ENCODE data around the gene KRCC1. TPM values are rescaled to one million over a fixed set of nuclear protein-coding genes. Genes with fewer than 3 reads are reported as not detected.
A peak's percentile ranks its signal among the peaks of the same experiment; 100 is the strongest.

Gene KRCC1
- total RNA-seq, 2 experiments from 2014 or later: 21.0 to 21.6 TPM

- peaks cover 2% of the 10 kb centered on the region for H3K27me3 Mint-ChIP-seq
- H3K4me3 Mint-ChIP-seq: no peak within 1 kb of the TSS
- H3K4me1 Mint-ChIP-seq: no peaks in the 10 kb centered on the region
- POLR2A ChIA-PET: no interaction called here
- DNase-seq: no peak
- no peak for ATAC-seq (ENCODE audit: low read depth)
- no peaks in the 10 kb centered on the region for H3K9me3 Mint-ChIP-seq
- no peaks in the 10 kb centered on the region for H3K36me3 Mint-ChIP-seq
- no peak within 1 kb of the TSS for H3K27ac Mint-ChIP-seq
These were observed 12.0 kb upstream of the KRCC1 start, which contains the start of gene SMYD1 for GRCh38 chr2:88067598-88067997. TSS of gene SMYD1 (plus strand) at chr2:88067825. CDS start at chr2:88067865, 40 bp downstream.

- H3K4me1 Mint-ChIP-seq: no peaks in the 10 kb centered on the region
- no peaks in the 10 kb centered on the region for H3K9me3 Mint-ChIP-seq
These were observed 11.6 kb upstream of the KRCC1 start for GRCh38 chr2:88067189-88067588.

GRCh38 chr2:88066543-88066942 lies 11.0 kb upstream of the KRCC1 start:
- ATAC-seq (ENCODE audit: low read depth) (no peak), DNase-seq (no peak)
- Mint-ChIP-seq H3K9me3 (no peaks in the 10 kb centered on the region), H3K4me1 (no peaks in the 10 kb centered on the region), H3K36me3 (no peaks in the 10 kb centered on the region), H3K27me3 (peaks cover 2% of the 10 kb centered on the region), H3K4me3 (no peak overlapping the region), H3K27ac (no peak overlapping the region)
- POLR2A ChIA-PET: no interaction called here

More at GRCh38 chr2:88067189-88067588, 11.6 kb upstream of the KRCC1 start:
- Mint-ChIP-seq H3K27ac (no peak overlapping the region), H3K4me3 (no peak overlapping the region), H3K36me3 (no peaks in the 10 kb centered on the region), H3K27me3 (peaks cover 2% of the 10 kb centered on the region)
- no peak for ATAC-seq (ENCODE audit: low read depth)
- no peak for DNase-seq
- POLR2A ChIA-PET: no interaction called here

GRCh38 chr2:88061295-88061694 lies 5.7 kb upstream of the KRCC1 start:
- DNase-seq (no peak), ATAC-seq (ENCODE audit: low read depth) (no peak)
- Mint-ChIP-seq H3K4me3 (no peak overlapping the region), H3K9me3 (no peaks in the 10 kb centered on the region), H3K36me3 (peaks cover 3% of the 10 kb centered on the region), H3K4me1 (peaks cover 18% of the 10 kb centered on the region), H3K27ac (no peak overlapping the region), H3K27me3 (no peaks in the 10 kb centered on the region)
- POLR2A ChIA-PET: interaction anchor here (1.6 kb wide), 1 partner anchor 13 kb away, joined by 4 read pairs; no protein-coding TSS in a partner anchor

GRCh38 chr2:88060907-88061275 lies 5.3 kb upstream of the KRCC1 start:
- no peaks in the 10 kb centered on the region for H3K27me3 Mint-ChIP-seq
- H3K4me1 Mint-ChIP-seq: peaks cover 22% of the 10 kb centered on the region
- no peak for DNase-seq
- ATAC-seq (ENCODE audit: low read depth): no peak
- no peak overlapping the region for H3K4me3 Mint-ChIP-seq
- peaks cover 3% of the 10 kb centered on the region for H3K36me3 Mint-ChIP-seq
- POLR2A ChIA-PET: interaction anchor here (1.6 kb wide), 1 partner anchor 13 kb away, joined by 4 read pairs; no protein-coding TSS in a partner anchor
- H3K27ac Mint-ChIP-seq: no peak overlapping the region
- no peaks in the 10 kb centered on the region for H3K9me3 Mint-ChIP-seq

- POLR2A ChIA-PET: interaction anchor here (1.6 kb wide), 1 partner anchor 12 kb away, joined by 4 read pairs; no protein-coding TSS in a partner anchor
- H3K4me1 Mint-ChIP-seq: peaks cover 24% of the 10 kb centered on the region
- H3K27ac Mint-ChIP-seq: no peak overlapping the region
- H3K36me3 Mint-ChIP-seq: peaks cover 3% of the 10 kb centered on the region
- H3K27me3 Mint-ChIP-seq: no peaks in the 10 kb centered on the region
- DNase-seq: no peak
- no peak for ATAC-seq (ENCODE audit: low read depth)
- H3K9me3 Mint-ChIP-seq: no peaks in the 10 kb centered on the region
- H3K4me3 Mint-ChIP-seq: no peak overlapping the region
These were observed 4.7 kb upstream of the KRCC1 start for GRCh38 chr2:88059979-88060906.

- Mint-ChIP-seq H3K4me3 (no peak overlapping the region), H3K27ac (no peak overlapping the region), H3K27me3 (no peaks in the 10 kb centered on the region), H3K36me3 (peaks cover 17% of the 10 kb centered on the region), H3K4me1 (peaks cover 32% of the 10 kb centered on the region), H3K9me3 (no peaks in the 10 kb centered on the region)
- no peak for ATAC-seq (ENCODE audit: low read depth)
- DNase-seq: no peak
- POLR2A ChIA-PET: interaction anchor here (1.0 kb wide), 1 partner anchor 42 kb away, joined by 3 read pairs; the partner anchor contains the start of gene RNU2-63P
These were observed 2.6 kb upstream of the KRCC1 start for GRCh38 chr2:88058191-88058590.

GRCh38 chr2:88057437-88057844 lies 1.9 kb upstream of the KRCC1 start:
- no peak for ATAC-seq (ENCODE audit: low read depth)
- Mint-ChIP-seq H3K9me3 (no peaks in the 10 kb centered on the region), H3K36me3 (peaks cover 22% of the 10 kb centered on the region), H3K4me1 (peaks cover 32% of the 10 kb centered on the region), H3K4me3 (no peak overlapping the region), H3K27me3 (no peaks in the 10 kb centered on the region), H3K27ac (no peak overlapping the region)
- POLR2A ChIA-PET: no interaction called here
- no peak for DNase-seq

- Mint-ChIP-seq H3K36me3 (peaks cover 34% of the 10 kb centered on the region), H3K27ac (peak overlapping the region; percentile 93), H3K9me3 (no peaks in the 10 kb centered on the region), H3K27me3 (no peaks in the 10 kb centered on the region), H3K4me3 (peak overlapping the region; percentile 92), H3K4me1 (peaks cover 34% of the 10 kb centered on the region)
- ATAC-seq (ENCODE audit: low read depth) (no peak), DNase-seq (no peak)
- POLR2A ChIA-PET: interaction anchor here (0.9 to 1.4 kb wide), 2 partner anchors 38 to 39 kb away, joined by 3 to 10 read pairs; partner anchors contain the start of gene RNU2-63P
These were observed 707 bp downstream of the KRCC1 start for GRCh38 chr2:88054782-88055370.

GRCh38 chr2:88053934-88054781 lies 1.4 kb downstream of the KRCC1 start:
- peak overlapping the region; percentile 93 for H3K27ac Mint-ChIP-seq

GRCh38 chr2:88053296-88053695 lies 2.3 kb downstream of the KRCC1 start:
- H3K4me3 Mint-ChIP-seq: peak overlapping the region; percentile 92
- peaks cover 31% of the 10 kb centered on the region for H3K4me1 Mint-ChIP-seq
- no peaks in the 10 kb centered on the region for H3K27me3 Mint-ChIP-seq
- POLR2A ChIA-PET: no interaction called here
- peaks cover 45% of the 10 kb centered on the region for H3K36me3 Mint-ChIP-seq
- no peak for DNase-seq
- no peaks in the 10 kb centered on the region for H3K9me3 Mint-ChIP-seq
- no peak for ATAC-seq (ENCODE audit: low read depth)
- H3K27ac Mint-ChIP-seq: no peak overlapping the region

More at GRCh38 chr2:88053934-88054781, 1.4 kb downstream of the KRCC1 start:
- Mint-ChIP-seq H3K4me3 (peak overlapping the region; percentile 92), H3K27me3 (no peaks in the 10 kb centered on the region), H3K36me3 (peaks cover 40% of the 10 kb centered on the region), H3K9me3 (no peaks in the 10 kb centered on the region), H3K4me1 (peaks cover 34% of the 10 kb centered on the region)
- no peak for ATAC-seq (ENCODE audit: low read depth)
- POLR2A ChIA-PET: interaction anchor here (0.9 to 1.4 kb wide), 2 partner anchors 37 to 39 kb away, joined by 3 to 10 read pairs; partner anchors contain the start of gene RNU2-63P
- DNase-seq: no peak

GRCh38 chr2:88051792-88052191 lies 3.8 kb downstream of the KRCC1 start:
- H3K27me3 Mint-ChIP-seq: no peaks in the 10 kb centered on the region
- POLR2A ChIA-PET: no interaction called here
- H3K4me3 Mint-ChIP-seq: no peak overlapping the region
- peaks cover 19% of the 10 kb centered on the region for H3K4me1 Mint-ChIP-seq
- ATAC-seq (ENCODE audit: low read depth): no peak
- H3K9me3 Mint-ChIP-seq: no peaks in the 10 kb centered on the region
- no peak overlapping the region for H3K27ac Mint-ChIP-seq
- no peak for DNase-seq
- H3K36me3 Mint-ChIP-seq: peaks cover 45% of the 10 kb centered on the region

- Mint-ChIP-seq H3K36me3 (peaks cover 43% of the 10 kb centered on the region), H3K27ac (no peak overlapping the region), H3K4me1 (peaks cover 10% of the 10 kb centered on the region)
These were observed 6.0 kb downstream of the KRCC1 start for GRCh38 chr2:88049622-88050021.

More at GRCh38 chr2:88049622-88050021, 6.0 kb downstream of the KRCC1 start:
- DNase-seq: no peak
- POLR2A ChIA-PET: interaction anchor here (1.1 kb wide), 1 partner anchor 33 kb away, joined by 5 read pairs; no protein-coding TSS in a partner anchor
- ATAC-seq (ENCODE audit: low read depth): no peak
- H3K27me3 Mint-ChIP-seq: no peaks in the 10 kb centered on the region
- no peaks in the 10 kb centered on the region for H3K9me3 Mint-ChIP-seq
- no peak overlapping the region for H3K4me3 Mint-ChIP-seq
